ENCODE data around the gene LYSET.
"Not testable (repeated sequence)": the region's sequence is repeated elsewhere in the genome, so short reads cannot be mapped to it uniquely, and the experiment has no call there.

Gene LYSET

DNA sequence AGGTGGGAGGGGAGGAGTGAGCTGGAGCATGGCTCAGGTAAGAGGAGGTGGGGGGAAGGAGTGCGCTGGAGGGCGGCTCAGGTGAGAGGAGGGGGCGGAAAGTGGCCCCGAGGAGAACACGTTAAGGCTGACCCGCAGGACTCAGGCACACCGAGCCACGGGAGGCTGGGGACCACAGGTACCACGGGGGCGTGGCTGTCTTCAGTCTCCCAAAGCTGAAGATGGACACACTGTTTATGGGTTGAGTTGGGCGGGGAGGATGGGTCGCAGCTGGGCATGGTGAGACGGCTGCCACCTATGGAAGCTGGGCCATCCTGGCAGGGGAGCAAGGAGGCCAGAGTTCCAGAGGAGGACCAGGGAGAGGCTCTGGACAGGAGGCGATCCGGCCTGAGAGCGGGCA is 45.4 kb downstream of the LYSET start:
- no peak for DNase-seq

DNA sequence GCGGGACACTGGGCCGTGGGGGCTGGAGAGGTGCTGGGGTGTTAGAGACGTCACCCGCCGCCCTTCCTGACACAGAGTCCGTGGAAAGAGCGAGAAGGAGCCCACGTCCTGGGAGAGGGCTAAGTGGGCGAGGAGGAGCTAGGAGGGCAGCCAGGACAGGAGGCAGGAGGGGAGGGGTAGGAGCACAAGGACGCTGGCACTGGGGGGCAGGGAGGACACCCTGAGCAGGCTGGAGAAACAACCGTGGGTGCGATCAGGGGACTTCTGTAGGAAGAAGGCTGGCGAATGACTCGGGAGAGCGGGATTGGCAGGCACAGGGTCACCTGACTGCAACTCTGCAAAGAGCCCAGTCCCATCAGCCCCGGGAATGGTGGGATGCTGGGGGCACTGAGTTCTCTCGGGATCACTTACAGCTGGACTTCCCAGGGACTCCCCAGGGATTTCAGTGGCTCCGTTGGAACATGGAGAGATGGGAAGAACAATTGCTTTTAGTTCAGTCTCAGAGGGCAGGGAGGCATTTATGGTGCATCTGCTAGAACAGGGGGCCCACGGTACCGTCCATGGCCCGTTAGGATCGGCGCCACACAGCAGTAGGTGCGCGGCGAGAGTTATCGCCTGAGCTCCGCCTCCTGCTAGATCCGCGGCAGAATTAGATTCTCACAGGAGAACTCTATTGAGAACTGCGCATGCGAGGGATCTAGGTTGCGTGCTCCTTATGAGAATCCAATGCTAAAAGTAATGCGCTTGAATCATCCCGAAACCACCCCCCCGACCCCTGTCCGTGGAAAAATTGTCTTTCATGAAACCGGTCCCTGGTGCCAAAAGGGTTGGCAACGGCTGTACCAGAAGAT is 46.2 kb downstream of the LYSET start:
- no peak for DNase-seq

DNA sequence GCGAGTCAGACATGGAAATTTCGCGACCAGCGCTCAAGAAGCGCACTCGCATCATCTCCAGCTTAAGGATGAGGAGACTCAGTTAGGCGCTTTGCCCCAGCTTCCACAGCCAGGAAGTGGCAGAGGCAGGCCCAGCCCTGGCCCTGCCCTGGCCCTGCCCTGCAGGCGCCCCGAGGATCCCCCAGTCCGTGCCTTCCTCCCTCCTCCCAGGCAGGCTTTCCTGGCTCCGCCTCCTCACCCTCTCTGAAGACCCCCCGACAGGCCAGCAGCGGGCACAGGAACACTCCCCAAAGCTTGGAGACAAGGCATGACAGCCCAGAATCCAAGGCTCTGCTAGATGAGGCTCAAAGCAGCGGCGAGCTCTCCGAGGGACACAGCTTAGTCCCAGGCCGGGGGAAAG is 47.0 kb downstream of the LYSET start:
- no peak for DNase-seq

DNA sequence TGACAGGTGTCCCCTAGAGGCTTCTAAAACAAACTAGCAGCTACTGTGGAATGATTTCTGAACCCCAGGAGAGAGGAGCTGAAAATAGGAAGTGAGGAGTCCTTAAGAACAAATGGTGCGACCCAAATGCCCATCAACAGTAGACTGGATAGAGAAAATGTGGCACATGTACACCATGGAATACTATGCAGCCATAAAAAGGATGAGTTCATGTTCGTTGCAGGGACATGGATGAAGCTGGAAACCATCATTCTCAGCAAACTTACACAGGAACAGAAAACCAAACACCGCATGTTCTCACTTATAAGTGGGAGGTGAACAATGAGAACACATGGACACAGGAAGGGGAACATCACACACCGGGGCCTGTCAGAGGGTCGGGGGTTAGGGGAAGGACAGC is 48.0 kb downstream of the LYSET start:
- not testable (repeated sequence) for DNase-seq

DNA sequence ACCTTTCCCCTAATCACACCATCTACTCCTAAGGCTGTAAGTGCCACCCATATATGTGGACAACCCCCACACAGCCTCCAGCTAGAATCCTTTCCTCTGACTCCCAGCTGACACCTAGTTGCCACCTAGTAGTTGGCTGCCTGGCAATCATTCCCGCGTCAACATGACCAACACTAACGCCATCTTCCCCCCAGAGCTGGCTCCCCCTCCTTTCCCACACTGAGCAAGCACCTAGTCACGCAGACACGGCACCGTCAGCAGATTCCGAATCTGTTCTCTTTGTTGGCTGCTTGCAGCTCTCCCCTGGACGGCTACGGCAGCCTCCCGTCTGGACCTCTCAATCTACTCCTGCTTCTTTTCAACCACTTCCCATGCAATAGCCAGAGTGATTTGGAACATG is 49.7 kb downstream of the LYSET start:
- DNase-seq: no peak

Data from OCI-M1 (cell line).